Heart left ventricle (tissue), 13 donors: ENCODE data around the gene FGF9.

Experiments
- CTCF ChIP-seq, 12 donors: fragments of 200-600 bp; sonication (generic) in 4 of 12; IDR thresholded peaks; one replicate each; pipeline versions ENCODE4 v1.5.0 to v1.8.0; 2018 to 2022; ENCODE audit warnings: antibody characterized with exemption in 12 of 12, mild to moderate bottlenecking in 5 of 12
- POLR2A ChIP-seq, 2 donors: fragments of 450-650 bp; IDR thresholded peaks; one replicate each; pipeline ENCODE4 v1.6.1; 2017; ENCODE audit warnings: antibody characterized with exemption in 2 of 2, mild to moderate bottlenecking in 2 of 2, moderate library complexity in 2 of 2
- donor health status: ischemic (EF 13 %, LVEDD 7.1; RV severe dilation, severe dysfunction).
- donor health status: DM: no; HTN: yes; CAD: no.
- donor health status: DM: no; HTN: no; CAD: no.
- donor health status: ischemic (EF 25% LVEDD 6.9; RV normal size, moderate dysfunction).
- donor health status: ischemic (EF 25% LVEDD 5.7; RV mildly dilated, moderate dysfunction).
- donor health status: ischemic (EF 35%, LVEDD 5.7; RV mildly dilated, moderate dysfunction).
- donor health status: nonischemic (EF 11% LVEDD 7.7; RV severe dilation, severe dysfunction).
- donor health status: DM: yes; HTN: yes; CAD: no.
- donor health status: PGD.
- donor health status: ischemic (EF 29% LVEDD 5.4; RV normal size, mild dysfunction).
- donor health status: nonischemic (EF 23%, LVEDD 6.1; RV moderate dilation, normal function).

GRCh38 chr13:21675095-21675991 lies 4.5 kb downstream of the FGF9 start:
- TF ChIP-seq CTCF (IDR thresholded peaks at IDR 0.05) (no peak), POLR2A (IDR thresholded peaks at IDR 0.05) (no peak)
